Measurements from ENCODE around the gene BBS9. TPM values are rescaled to one million over a fixed set of nuclear protein-coding genes. Genes with fewer than 3 reads are reported as not detected.
"Not testable (repeated sequence)": the region's sequence is repeated elsewhere in the genome, so short reads cannot be mapped to it uniquely, and the experiment has no call there.

BBS9 gene
- polyA plus RNA-seq, 1 donor from 2014 or later: 9.8 TPM

GRCh38 chr7:33258491-33258951 is 129.2 kb downstream of the BBS9 start:
- Histone ChIP-seq H3K27me3 (ENCODE audit: insufficient read depth, low read depth, low read length) (no peaks in the 10 kb centered on the region), H3K9me3 (ENCODE audit: low read length) (no peaks in the 10 kb centered on the region), H3K4me2 (ENCODE audit: low read length) (no peak overlapping the region), H3K9me2 (ENCODE audit: insufficient read depth, low read length) (no peaks in the 10 kb centered on the region), H3K36me3 (ENCODE audit: insufficient read depth, low read length) (no peaks in the 10 kb centered on the region), H3F3A (ENCODE audit: insufficient read depth, low read length, poor library complexity, severe bottlenecking) (no peaks in the 10 kb centered on the region), H4K20me1 (ENCODE audit: insufficient read depth) (no peaks in the 10 kb centered on the region), H3K79me2 (replicated peaks; ENCODE audit: insufficient read depth, low read length) (no peaks in the 10 kb centered on the region), H3K27ac (ENCODE audit: low read length) (no peak overlapping the region), H3K9ac (ENCODE audit: low read length) (no peak overlapping the region), H3K4me3 (ENCODE audit: low read length) (no peak overlapping the region), H2AFZ (ENCODE audit: low read depth, low read length) (no peak overlapping the region)
- TF ChIP-seq, protein P1, sequence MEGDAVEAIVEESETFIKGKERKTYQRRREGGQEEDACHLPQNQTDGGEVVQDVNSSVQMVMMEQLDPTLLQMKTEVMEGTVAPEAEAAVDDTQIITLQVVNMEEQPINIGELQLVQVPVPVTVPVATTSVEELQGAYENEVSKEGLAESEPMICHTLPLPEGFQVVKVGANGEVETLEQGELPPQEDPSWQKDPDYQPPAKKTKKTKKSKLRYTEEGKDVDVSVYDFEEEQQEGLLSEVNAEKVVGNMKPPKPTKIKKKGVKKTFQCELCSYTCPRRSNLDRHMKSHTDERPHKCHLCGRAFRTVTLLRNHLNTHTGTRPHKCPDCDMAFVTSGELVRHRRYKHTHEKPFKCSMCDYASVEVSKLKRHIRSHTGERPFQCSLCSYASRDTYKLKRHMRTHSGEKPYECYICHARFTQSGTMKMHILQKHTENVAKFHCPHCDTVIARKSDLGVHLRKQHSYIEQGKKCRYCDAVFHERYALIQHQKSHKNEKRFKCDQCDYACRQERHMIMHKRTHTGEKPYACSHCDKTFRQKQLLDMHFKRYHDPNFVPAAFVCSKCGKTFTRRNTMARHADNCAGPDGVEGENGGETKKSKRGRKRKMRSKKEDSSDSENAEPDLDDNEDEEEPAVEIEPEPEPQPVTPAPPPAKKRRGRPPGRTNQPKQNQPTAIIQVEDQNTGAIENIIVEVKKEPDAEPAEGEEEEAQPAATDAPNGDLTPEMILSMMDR (IDR thresholded peaks at IDR 0.05; ENCODE audit: poor library complexity, severe bottlenecking): no peak
- no peak for TF ChIP-seq POLR2AphosphoS5 (IDR thresholded peaks at IDR 0.05)
- no peak for TF ChIP-seq RAD21 (conservative IDR thresholded peaks at IDR 0.05)

- no peak overlapping the region for H3K4me3 ChIP-seq (ENCODE audit: low read length)
These were observed 132.2 kb downstream of the BBS9 start for GRCh38 chr7:33261585-33261984.

GRCh38 chr7:33262476-33262875 is 133.1 kb downstream of the BBS9 start:
- Histone ChIP-seq H3K4me2 (ENCODE audit: low read length) (no peak overlapping the region), H4K20me1 (ENCODE audit: insufficient read depth) (no peaks in the 10 kb centered on the region), H3K9ac (ENCODE audit: low read length) (no peak overlapping the region), H3K27me3 (ENCODE audit: insufficient read depth, low read depth, low read length) (no peaks in the 10 kb centered on the region), H3K27ac (ENCODE audit: low read length) (no peak overlapping the region), H3K9me3 (ENCODE audit: low read length) (no peaks in the 10 kb centered on the region), H3K79me2 (replicated peaks; ENCODE audit: insufficient read depth, low read length) (no peaks in the 10 kb centered on the region), H3F3A (ENCODE audit: insufficient read depth, low read length, poor library complexity, severe bottlenecking) (no peaks in the 10 kb centered on the region), H3K4me3 (ENCODE audit: low read length) (no peak overlapping the region), H2AFZ (ENCODE audit: low read depth, low read length) (no peak overlapping the region), H3K36me3 (ENCODE audit: insufficient read depth, low read length) (no peaks in the 10 kb centered on the region), H3K9me2 (ENCODE audit: insufficient read depth, low read length) (no peaks in the 10 kb centered on the region)
- TF ChIP-seq MXI1 (conservative IDR thresholded peaks at IDR 0.05; ENCODE audit: poor library complexity, severe bottlenecking) (no peak), EP300 (conservative IDR thresholded peaks at IDR 0.05; ENCODE audit: poor library complexity, severe bottlenecking) (no peak), RAD21 (conservative IDR thresholded peaks at IDR 0.05) (no peak), SMC3 (conservative IDR thresholded peaks at IDR 0.05; ENCODE audit: poor library complexity) (no peak), TAF1 (IDR thresholded peaks at IDR 0.05; ENCODE audit: low read depth) (no peak), EZH2 (IDR thresholded peaks at IDR 0.05; ENCODE audit: borderline replicate concordance, insufficient read depth, low read length, poor library complexity, severe bottlenecking) (no peak), POLR2AphosphoS5 (IDR thresholded peaks at IDR 0.05) (no peak)
- TF ChIP-seq, protein P2, sequence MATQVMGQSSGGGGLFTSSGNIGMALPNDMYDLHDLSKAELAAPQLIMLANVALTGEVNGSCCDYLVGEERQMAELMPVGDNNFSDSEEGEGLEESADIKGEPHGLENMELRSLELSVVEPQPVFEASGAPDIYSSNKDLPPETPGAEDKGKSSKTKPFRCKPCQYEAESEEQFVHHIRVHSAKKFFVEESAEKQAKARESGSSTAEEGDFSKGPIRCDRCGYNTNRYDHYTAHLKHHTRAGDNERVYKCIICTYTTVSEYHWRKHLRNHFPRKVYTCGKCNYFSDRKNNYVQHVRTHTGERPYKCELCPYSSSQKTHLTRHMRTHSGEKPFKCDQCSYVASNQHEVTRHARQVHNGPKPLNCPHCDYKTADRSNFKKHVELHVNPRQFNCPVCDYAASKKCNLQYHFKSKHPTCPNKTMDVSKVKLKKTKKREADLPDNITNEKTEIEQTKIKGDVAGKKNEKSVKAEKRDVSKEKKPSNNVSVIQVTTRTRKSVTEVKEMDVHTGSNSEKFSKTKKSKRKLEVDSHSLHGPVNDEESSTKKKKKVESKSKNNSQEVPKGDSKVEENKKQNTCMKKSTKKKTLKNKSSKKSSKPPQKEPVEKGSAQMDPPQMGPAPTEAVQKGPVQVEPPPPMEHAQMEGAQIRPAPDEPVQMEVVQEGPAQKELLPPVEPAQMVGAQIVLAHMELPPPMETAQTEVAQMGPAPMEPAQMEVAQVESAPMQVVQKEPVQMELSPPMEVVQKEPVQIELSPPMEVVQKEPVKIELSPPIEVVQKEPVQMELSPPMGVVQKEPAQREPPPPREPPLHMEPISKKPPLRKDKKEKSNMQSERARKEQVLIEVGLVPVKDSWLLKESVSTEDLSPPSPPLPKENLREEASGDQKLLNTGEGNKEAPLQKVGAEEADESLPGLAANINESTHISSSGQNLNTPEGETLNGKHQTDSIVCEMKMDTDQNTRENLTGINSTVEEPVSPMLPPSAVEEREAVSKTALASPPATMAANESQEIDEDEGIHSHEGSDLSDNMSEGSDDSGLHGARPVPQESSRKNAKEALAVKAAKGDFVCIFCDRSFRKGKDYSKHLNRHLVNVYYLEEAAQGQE (IDR thresholded peaks at IDR 0.05; ENCODE audit: borderline replicate concordance): no peak
- TF ChIP-seq, protein P1 (IDR thresholded peaks at IDR 0.05; ENCODE audit: poor library complexity, severe bottlenecking): no peak

More at GRCh38 chr7:33261585-33261984, 132.2 kb downstream of the BBS9 start:
- Histone ChIP-seq H3K79me2 (replicated peaks; ENCODE audit: insufficient read depth, low read length) (no peaks in the 10 kb centered on the region), H3K9me2 (ENCODE audit: insufficient read depth, low read length) (no peaks in the 10 kb centered on the region), H3K27me3 (ENCODE audit: insufficient read depth, low read depth, low read length) (no peaks in the 10 kb centered on the region), H3F3A (ENCODE audit: insufficient read depth, low read length, poor library complexity, severe bottlenecking) (no peaks in the 10 kb centered on the region), H3K9ac (ENCODE audit: low read length) (no peak overlapping the region), H3K36me3 (ENCODE audit: insufficient read depth, low read length) (no peaks in the 10 kb centered on the region), H3K27ac (ENCODE audit: low read length) (no peak overlapping the region), H3K4me2 (ENCODE audit: low read length) (no peak overlapping the region), H3K9me3 (ENCODE audit: low read length) (no peaks in the 10 kb centered on the region), H4K20me1 (ENCODE audit: insufficient read depth) (no peaks in the 10 kb centered on the region), H2AFZ (ENCODE audit: low read depth, low read length) (no peak overlapping the region)
- TF ChIP-seq RAD21 (conservative IDR thresholded peaks at IDR 0.05): no peak
- TF ChIP-seq EP300 (conservative IDR thresholded peaks at IDR 0.05; ENCODE audit: poor library complexity, severe bottlenecking): no peak
- no peak for TF ChIP-seq TAF1 (IDR thresholded peaks at IDR 0.05; ENCODE audit: low read depth)
- no peak for TF ChIP-seq POLR2AphosphoS5 (IDR thresholded peaks at IDR 0.05)
- TF ChIP-seq SMC3 (conservative IDR thresholded peaks at IDR 0.05; ENCODE audit: poor library complexity): no peak

DNA sequence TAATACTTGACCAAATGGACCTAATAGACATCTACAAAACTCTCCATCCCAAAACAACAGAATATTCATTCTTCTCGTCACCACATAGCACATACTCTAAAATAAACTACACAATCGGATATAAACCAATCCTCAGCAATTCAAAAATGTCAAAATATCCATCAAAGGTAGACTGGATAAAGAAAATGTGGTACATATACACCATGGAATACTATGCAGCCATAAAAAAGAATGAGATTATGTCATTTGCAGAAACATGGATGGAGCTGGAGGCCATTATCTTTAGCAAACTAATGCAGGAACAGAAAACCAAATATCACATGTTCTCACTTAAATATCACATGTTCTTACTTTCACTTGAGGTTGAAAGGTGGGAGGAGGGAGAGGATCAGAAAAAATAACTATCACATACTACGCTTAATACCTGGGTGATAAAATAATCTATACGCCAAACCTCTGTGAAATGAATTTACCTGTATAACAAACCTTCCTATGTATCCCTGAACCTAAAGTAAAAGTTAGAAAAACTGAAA is 142.5 kb downstream of the BBS9 start:
- H3K27ac ChIP-seq (ENCODE audit: low read length); H3K9me2 ChIP-seq (ENCODE audit: insufficient read depth, low read length); H3K9me3 ChIP-seq (ENCODE audit: low read length); H3F3A ChIP-seq (ENCODE audit: insufficient read depth, low read length, poor library complexity, severe bottlenecking); H3K36me3 ChIP-seq (ENCODE audit: insufficient read depth, low read length); H3K4me2 ChIP-seq (ENCODE audit: low read length); H3K9ac ChIP-seq (ENCODE audit: low read length); H2AFZ ChIP-seq (ENCODE audit: low read depth, low read length); H3K79me2 ChIP-seq (replicated peaks; ENCODE audit: insufficient read depth, low read length); H4K20me1 ChIP-seq (ENCODE audit: insufficient read depth); H3K4me3 ChIP-seq (ENCODE audit: low read length); H3K27me3 ChIP-seq (ENCODE audit: insufficient read depth, low read depth, low read length): not testable (repeated sequence)

Measured in neural cell (in vitro differentiated cells).